ENCODE data around the gene C10orf62.
"Not testable (repeated sequence)": the region's sequence is repeated elsewhere in the genome, so short reads cannot be mapped to it uniquely, and the experiment has no call there.

C10orf62 gene

DNA sequence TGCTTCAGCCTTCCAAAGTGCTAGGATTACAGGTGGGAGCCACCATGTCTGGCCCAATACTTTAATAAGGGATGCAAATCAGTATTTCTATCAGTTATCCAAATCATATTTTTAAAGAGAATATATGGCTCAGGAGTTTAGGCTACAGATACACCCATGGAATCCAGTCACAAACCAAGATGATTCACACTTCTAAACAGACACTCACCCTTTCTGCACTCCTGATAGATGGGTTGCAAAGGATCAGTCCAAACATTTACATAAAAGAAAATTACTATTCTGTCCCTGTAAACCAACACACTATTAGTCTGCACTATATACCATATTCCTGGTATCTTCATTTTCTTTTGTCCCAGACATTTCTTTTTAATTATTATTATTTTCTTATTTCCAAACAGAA, 41.6 kb downstream of the C10orf62 start:
- DNase-seq (ENCODE audit: low spot score) = no peak

DNA sequence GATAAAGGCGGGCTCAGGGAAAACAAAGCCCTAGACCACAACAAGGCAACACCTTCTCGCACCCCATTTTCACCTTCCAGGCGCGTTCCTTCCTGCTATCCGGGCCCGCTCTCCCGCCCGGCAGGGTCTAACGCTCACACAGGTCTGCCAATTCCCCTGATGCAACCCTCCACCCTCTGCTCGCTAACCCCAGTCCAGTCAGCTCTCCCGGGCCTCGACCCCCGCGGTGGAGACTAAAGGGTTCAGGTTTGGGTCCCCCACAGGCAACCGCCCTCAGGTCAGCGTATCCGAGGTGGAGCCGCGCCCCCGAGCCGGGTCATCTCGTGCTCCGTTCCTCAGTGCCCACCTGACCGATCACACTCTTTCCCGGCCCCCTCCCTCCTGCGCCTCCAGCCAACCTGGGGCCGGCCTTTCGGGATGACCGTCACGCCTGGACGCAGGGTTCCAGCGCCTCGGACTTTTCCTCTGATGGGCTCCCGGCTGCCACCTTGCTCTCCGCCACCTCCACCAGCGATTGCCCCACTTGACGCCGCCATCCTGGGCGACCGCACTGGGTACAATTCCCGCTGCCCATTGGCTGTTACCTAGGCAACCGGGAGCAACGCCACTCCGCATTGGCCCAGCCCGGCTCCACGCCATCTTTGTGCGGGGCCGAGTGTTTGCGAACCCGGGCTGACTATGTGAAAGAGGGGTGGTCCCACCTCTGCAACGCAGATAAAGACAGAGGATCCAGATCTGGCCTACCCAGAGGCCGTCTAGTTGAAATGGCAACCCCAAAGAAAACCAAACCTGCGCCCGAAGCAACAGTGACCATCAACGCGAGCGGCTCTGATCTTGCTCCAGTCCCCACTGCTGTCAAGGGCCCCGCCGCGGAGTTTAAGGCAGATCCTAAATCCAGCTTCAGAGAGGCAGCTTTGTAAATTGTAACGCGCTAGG, 43.7 kb downstream of the C10orf62 start, which contains the start of gene MORN4:
Gene MORN4, minus strand, starts transcription at position 552 of the 936 bp plus-strand sequence. CDS start 13,847 bp downstream, outside the sequence.
- DNase-seq (ENCODE audit: low spot score) = peak; percentile 81

DNA sequence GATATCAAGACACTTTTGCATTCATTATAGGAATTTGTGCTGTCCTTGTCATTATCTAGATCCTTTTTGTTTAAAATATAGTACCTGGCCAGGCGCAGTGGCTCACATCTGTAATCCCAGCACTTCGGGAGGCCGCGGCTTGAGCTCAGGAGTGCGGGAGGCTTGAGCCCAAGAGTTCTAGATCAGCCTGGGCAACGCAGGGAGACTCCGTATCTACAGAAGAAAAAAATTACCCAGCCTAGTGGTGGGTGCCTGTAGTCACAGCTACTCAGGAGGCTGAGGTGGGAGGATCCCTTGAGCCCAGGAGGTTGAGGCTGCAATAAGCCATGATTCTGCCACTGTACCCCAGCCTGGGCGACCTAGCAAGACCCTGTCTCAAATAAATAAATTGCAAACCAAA, 44.4 kb downstream of the C10orf62 start:
- DNase-seq (ENCODE audit: low spot score) = no peak

DNA sequence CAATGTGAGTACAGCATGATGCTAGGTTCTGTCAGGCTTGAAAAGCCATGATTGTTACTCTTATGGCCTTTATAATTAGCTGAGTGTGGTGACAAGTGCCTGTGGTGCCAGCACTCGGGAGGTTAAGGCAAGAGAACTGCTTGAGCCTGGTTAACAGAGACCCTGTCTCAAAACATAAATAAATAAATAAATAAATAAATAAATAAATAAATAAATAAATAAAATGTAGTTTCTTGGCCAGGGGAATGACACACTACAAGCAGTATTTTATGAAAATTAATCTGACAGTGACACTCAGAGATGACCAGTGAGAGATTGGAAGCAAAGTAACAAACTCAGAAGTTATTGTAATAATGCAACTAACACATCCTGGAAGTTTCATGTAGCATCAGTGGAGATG, 46.1 kb downstream of the C10orf62 start:
- DNase-seq (ENCODE audit: low spot score) = no peak

DNA sequence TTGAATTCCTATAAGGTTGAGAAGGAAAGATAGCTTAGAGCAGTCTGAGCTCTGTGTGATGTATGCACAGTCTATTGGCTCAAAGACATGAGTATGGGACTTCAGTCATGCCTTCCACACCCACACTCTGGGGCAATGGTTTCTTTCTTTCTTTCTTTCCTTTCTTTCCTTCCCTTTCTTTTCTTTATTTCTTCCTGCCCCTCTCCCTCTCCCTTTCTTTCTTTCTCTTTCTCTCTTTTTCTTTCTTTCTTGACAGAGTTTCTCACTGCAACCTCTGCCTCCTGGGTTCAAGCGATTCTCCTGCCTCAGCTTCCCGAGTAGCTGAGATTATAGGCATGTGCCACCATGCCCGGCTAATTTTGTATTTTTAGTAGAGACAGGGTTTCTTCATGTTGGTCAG, 49.6 kb downstream of the C10orf62 start:
- not testable (repeated sequence) for DNase-seq (ENCODE audit: low spot score)

DNA sequence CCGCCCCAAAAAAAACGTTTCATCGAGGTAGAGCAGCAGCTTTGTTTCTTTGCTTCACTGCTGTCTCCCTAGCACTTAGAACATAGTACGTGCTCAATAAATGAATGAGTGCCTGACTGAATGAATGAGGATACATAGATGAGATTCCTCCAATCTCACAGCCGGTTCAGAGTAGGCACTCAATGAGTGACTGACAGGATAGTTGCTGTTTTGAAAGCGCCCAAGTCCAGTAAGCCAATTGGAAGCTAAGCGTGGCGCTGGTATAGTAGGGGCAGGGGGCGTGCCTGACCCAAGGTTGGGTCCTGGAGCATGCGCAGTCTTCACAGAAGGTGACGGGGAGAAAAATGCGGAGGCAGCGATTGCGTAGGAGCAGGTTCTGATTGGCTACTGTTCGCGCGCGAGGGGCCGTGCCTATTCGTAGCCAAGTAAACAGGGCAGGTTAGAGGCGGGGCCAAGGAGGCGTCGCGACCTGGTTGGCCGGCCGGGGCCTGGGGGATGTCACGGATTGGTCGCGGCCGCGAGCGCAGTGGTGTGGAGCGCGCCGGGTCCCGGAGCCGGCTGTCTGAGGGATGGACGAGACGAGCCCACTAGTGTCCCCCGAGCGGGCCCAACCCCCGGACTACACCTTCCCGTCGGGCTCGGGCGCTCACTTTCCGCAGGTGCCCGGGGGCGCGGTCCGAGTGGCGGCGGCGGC, 50.8 kb downstream of the C10orf62 start, which contains the start of gene PI4K2A:
Gene PI4K2A, plus strand, starts transcription at position 498 of the 694 bp plus-strand sequence. Its CDS starts 72 bp downstream, at position 570.
- DNase-seq (ENCODE audit: low spot score) = peak; percentile 94
